ENCODE results near the gene GALNT2.

DNA sequence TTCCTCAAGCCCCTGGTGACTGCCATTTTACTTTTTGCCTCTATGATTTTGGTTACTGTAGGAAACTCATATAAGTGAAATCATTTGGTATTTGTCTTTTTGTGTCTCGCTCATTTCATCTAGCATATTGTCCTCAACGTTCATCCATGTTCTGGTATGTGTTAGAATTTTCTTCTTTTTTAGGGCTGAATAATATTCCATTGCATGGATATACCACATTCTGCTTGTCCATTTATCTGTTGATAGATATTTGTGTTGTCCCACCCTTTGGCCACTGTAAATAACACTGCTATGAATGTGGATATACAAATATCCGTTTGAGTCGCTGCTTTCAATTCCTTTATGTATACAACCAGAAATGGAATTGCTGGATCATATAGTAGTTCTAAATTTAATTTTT lies 4.5 kb upstream of the GALNT2 start:
- TF ChIP-seq, protein P1, sequence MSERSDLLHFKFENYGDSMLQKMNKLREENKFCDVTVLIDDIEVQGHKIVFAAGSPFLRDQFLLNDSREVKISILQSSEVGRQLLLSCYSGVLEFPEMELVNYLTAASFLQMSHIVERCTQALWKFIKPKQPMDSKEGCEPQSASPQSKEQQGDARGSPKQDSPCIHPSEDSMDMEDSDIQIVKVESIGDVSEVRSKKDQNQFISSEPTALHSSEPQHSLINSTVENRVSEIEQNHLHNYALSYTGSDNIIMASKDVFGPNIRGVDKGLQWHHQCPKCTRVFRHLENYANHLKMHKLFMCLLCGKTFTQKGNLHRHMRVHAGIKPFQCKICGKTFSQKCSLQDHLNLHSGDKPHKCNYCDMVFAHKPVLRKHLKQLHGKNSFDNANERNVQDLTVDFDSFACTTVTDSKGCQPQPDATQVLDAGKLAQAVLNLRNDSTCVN (CRISPR knock-in tag; IDR thresholded peaks at IDR 0.05; ENCODE audit: borderline replicate concordance): no peak
- no peak for TF ChIP-seq JUNB (CRISPR knock-in tag; IDR thresholded peaks at IDR 0.05; ENCODE audit: borderline replicate concordance)
- TF ChIP-seq RAD51 (IDR thresholded peaks at IDR 0.05; ENCODE audit: borderline replicate concordance): no peak
- no peak for TF ChIP-seq HDAC2 (CRISPR knock-in tag; IDR thresholded peaks at IDR 0.05)
- TF ChIP-seq, protein P2, sequence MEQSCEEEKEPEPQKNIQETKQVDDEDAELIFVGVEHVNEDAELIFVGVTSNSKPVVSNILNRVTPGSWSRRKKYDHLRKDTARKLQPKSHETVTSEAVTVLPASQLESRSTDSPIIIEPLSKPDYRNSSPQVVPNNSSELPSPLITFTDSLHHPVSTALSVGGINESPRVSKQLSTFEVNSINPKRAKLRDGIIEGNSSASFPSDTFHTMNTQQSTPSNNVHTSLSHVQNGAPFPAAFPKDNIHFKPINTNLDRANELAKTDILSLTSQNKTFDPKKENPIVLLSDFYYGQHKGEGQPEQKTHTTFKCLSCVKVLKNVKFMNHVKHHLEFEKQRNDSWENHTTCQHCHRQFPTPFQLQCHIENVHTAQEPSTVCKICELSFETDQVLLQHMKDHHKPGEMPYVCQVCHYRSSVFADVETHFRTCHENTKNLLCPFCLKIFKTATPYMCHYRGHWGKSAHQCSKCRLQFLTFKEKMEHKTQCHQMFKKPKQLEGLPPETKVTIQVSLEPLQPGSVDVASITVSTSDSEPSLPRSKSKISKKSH (CRISPR knock-in tag; IDR thresholded peaks at IDR 0.05; ENCODE audit: borderline replicate concordance): no peak
- TF ChIP-seq, protein P3, sequence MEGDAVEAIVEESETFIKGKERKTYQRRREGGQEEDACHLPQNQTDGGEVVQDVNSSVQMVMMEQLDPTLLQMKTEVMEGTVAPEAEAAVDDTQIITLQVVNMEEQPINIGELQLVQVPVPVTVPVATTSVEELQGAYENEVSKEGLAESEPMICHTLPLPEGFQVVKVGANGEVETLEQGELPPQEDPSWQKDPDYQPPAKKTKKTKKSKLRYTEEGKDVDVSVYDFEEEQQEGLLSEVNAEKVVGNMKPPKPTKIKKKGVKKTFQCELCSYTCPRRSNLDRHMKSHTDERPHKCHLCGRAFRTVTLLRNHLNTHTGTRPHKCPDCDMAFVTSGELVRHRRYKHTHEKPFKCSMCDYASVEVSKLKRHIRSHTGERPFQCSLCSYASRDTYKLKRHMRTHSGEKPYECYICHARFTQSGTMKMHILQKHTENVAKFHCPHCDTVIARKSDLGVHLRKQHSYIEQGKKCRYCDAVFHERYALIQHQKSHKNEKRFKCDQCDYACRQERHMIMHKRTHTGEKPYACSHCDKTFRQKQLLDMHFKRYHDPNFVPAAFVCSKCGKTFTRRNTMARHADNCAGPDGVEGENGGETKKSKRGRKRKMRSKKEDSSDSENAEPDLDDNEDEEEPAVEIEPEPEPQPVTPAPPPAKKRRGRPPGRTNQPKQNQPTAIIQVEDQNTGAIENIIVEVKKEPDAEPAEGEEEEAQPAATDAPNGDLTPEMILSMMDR (CRISPR knock-in tag; IDR thresholded peaks at IDR 0.05): no peak
- TF ChIP-seq ZBTB1 (CRISPR knock-in tag; IDR thresholded peaks at IDR 0.05; ENCODE audit: borderline replicate concordance): no peak
- TF ChIP-seq YY1 (IDR thresholded peaks at IDR 0.05; ENCODE audit: insufficient read depth, insufficient replicate concordance, low read depth, low read length): no peak
- no peak for TF ChIP-seq CEBPB (IDR thresholded peaks at IDR 0.05; ENCODE audit: borderline replicate concordance, low read depth, low read length)

All from HepG2 (cell line).